Kidney tubule cell (primary cell): ENCODE data around the gene CADPS.

ENCODE experiments used
- DNase-seq: peaks from one replicate; pipeline ENCODE4 v3.0.0-alpha.2; 2018; ENCODE audit warnings: low spot score

Gene CADPS

DNA sequence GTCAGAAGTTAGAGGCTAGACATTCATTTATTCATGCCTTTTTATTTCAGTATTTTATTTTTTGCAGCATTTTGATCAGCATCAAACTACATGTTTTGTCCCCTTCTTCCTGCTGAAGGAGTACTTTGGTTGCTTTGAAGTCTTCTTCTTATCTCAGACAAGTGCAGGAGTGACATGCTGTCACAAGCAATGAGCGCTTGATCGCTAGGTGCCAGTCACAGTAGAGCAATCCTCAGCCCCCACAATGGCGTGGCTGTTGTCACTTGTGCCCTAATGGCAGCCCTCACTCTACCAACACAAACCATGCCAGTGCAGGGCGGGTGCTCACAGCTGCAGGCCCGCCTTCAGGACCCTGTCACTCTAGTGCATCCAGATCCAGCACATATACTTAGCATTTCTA lies 317.2 kb downstream of the CADPS start:
- DNase-seq = no peak

DNA sequence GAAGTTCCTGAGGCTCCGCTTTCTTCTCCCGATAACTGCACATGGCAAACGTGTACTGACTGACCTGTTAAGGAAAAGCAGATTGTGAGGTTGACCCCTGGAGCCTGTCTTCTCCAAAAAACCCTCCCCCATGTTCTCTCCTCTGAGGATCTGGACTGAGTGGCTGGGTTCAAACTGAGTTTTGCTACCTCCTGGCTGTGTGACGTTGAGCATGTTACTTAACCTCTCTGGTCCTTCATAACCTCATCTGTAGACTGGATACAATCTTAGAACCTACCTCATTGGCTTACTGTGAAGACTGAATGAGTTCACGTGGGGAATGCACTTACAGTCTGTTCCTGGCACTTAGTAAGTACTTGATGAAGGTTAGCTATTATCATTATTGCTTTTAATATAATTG lies 317.8 kb downstream of the CADPS start:
- no peak for DNase-seq

DNA sequence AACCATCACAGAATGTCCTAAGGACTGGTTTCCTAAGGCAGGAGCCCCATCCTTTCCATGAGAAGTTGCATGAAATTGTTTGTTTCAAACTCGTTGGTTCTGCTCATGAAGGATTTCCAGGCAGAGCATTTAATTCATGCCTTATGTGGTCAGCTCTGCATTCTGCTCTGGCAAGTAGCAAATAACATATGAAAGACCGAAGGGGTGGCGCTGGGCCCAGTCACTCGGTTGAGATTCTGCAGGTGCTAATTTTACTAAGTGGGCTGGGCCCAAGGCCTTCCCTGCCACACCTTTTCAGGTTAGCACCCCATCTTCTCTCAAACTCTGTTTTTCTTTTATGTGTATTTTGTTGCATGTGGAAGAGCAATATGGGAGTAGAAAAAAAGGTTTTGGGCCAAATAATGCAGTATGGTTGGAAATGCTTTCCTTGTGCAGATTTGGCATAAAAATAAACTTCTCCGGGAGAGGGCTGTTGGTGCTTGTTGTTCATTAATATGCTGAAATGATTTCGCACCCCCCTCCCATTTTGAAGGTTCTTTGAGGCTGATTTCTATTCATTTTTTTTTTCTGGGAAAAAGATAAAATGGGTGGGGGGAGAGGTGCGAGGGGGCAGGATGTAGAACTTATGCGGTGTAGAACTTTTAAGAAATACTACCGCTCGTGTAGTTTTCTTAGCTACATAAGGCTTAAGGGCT lies 318.9 kb downstream of the CADPS start:
- DNase-seq = no peak

DNA sequence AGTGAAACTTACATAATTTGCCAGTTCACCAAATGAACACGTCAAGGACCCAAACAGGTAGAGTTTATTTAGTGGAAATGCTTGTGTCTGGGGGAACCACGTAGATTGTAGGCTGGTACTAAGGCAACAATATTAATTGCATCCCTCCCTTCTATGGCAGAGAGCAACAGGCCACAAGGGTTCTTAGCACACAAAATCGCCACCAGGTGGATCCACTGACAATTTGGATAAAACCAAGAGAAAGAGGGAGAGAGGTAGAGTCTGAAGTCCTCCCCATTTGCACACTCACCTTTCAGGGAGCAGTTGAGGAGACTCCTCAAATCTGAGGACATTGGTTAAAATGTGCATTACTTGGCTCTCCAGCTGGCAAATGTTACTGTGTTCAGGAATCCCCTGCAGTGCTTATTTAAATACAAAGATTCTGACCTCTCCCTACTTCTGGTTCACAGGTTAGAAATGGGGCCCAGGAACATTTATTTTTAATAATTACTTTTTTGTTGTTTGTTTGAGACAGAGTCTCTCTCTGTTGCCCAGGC lies 320.9 kb downstream of the CADPS start:
- DNase-seq = no peak

DNA sequence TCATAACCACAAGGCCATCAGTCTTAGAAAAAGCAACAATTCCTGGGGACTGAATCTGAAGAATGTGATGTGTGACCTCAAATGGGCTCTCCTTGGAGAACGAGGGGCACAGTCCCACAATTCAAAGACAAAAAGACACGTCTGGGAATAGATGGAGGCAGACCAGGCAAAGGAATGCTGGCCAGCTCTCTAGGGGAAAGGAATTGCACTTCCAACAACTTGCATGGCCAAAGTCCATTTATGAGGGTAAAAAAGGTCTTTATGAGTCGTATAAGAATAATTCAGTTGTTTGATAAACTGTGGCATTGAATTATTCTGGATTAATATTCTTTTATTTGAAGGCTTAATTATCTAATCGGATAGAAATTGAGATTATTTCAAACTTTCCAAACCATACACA lies 321.4 kb downstream of the CADPS start:
- no peak for DNase-seq

DNA sequence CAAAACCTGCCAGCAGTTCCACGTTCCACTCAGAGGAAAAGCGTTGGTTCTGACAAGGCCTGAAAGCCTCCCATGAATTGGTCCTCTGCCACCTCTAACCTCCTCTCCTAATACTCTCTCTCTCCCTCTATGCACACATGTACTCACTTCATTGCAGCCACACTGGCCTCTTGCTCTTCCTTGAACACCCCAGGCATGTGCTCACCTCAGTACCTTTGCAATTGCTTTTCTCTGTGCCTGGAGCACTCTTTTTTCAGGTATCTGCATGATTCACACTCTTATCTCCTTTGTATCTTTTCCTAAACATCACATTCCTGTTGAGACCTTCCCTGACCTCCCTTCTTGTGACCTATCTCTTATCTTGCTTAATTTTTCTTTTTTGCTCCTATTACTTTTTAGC lies 323.7 kb downstream of the CADPS start:
- no peak for DNase-seq

DNA sequence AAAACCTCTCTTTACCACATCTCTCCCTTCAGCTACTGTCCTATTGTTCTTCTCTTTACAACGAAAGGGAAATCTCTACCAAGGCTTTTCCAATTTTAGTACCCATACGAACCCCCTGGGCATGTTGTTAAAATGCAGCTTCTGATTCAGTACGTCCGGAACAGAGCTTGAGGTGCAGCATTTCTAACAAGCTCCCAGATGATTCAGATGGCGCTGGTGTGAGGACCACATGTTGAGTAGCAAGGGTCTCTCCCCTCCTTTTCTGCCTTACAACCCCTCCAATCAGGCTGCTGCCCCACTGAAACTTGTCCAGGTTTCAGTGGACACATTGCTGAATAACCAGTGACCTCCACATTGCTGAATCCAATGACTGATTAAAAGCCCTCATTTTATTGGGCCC lies 324.8 kb downstream of the CADPS start:
- DNase-seq = no peak

DNA sequence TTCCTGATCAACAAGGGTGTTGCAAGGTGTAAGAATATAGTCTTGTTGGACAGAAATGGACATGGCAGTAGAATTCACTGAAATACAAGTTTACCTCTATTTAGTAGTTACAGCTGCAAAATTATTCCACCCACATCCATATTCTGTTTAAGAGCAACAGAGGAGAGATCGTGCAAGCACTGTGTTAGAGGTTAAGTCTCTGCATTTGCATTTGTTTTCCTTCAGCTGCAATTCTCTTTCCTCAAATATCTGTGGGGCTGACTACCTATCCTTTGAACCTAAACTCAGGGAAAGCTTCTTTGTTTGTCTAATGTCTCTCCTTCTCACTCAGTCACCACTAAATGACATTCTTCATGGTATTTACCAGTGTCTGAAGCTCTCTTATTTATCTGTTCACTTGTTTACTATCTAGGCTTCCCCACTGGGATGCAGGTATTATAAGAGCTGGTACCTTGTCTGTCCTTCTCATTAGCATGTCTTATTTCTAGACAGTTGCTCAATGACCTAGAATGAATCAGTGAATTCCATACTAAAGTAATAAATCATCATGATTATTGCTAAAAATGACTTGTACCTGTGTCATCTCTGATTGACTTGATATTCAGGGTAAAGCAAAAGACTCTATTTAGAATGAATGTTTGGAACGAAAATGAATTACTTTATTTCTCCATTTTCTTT lies 326.5 kb downstream of the CADPS start:
- no peak for DNase-seq

DNA sequence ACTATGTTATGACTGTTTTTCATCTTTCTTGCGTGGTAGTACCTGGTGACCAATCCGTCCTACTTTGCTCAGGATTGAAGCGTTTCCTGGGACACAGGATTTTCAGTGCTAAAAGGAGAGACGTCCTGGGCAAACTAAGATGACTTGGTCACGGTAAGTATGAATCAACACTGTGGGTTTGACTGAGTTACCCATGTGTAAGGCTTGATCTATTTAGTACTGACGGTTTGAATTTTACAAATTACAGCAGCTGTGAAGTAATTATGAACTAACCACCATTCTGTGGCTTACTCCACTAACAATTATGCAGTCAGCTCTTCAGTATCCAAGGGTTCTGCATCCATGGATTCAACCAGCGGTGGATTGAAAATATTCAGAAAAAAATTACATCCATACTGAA lies 328.9 kb downstream of the CADPS start:
- no peak for DNase-seq

DNA sequence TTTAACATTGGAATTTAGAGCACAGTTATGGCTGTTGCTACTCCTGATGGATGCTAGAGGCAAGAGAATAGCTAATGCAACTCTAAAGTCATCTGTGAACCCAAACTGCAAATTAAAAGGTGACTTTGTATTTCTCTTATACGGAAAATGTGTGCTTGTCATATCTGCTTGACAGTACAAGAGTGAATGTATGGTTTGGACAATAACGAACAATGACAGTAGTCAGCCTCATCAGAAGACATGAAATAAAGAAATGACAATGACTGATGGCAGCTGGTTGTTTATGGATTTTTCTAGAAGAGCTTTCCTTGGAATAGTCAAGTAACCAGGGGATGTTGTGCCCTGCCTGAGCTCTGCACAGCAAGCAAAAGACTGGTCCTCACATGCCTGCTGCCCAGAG lies 333.0 kb downstream of the CADPS start:
- DNase-seq = no peak

DNA sequence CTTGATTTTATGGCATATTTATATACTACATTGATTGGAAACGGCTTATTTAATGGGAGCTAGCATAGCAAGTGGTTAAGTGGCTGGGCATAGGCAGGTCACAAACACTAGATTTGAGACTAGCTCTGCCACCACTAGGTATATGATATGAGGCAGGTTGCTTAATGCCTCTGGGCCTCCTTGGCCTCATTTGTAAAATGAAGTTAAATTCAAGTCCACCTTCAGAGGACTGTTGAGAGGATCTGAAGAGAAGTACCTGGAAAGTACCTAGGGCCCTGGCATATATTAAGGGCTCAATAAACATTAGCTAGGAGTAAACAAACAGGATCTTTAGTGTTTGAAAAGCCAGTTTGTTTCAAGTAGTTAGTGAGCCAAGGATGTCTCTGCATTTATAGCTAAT lies 335.5 kb downstream of the CADPS start:
- no peak for DNase-seq

DNA sequence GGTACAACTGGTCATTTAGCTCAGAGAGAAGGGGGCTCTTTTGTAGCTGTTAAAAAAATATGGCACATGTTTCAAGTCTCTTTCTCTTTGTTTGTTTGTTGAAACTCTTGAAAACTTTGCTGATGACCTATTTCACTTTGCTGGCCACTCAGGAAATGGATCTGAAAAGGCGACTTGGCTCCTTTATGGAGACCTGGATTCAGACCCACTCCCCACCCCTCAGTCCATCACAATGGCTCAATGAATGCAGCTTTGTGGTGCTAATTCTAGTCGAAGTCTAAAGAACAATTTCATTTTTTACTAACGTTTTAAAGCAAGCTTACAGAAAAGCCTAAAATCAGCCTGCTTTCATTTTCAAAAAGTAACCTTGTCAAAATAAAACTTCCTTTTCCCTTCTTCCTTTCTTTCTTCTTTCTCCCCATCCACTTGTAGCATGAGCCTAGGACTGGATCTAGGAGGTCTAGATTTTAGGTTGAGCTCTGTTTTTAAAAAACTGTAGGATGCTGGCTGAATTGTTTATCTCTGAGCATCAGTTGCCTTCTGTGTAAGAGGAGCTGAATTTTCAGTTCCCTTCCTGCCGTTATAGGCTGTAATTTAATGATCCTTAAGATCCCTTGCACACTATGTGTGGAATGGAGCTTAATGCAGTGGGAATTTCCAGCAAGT lies 336.4 kb downstream of the CADPS start:
- no peak for DNase-seq

DNA sequence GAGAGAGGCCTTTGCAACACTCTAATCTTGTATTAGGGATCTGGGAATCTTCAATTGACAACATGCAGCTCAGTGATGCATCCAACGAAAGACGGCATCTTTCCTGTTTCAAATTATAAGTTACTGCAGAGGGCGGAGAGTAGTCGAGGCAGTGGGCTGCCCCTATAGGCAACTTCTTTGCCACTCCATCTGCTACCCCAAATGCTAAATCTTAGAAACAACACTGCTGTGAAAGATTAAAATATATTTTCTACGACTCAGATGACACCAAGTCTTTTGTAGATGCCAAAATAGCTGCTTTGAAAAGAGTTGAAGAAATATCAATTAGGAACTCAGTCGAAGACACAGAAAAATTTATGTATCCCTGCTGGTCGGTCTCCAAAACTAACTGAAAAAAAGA lies 340.9 kb downstream of the CADPS start:
- no peak for DNase-seq

DNA sequence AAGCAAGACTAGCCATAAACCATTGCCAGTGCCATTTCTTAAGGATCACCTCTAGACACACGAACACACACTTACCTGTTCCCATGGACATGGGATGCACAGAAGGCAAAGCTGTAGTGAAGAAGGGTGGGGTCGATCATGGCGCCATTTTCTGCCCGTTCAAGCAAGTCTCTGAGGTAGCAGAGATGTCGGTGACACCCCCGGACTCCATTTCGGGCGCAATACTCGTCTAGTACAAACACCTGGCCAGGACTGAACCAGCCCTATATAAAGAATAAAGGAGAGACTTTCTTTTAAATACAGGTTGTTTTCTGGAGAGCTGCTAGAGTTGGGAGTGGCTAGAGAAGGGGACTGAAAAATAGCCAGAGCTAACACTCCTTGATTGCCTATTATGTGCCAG lies 342.4 kb downstream of the CADPS start:
- DNase-seq = no peak

DNA sequence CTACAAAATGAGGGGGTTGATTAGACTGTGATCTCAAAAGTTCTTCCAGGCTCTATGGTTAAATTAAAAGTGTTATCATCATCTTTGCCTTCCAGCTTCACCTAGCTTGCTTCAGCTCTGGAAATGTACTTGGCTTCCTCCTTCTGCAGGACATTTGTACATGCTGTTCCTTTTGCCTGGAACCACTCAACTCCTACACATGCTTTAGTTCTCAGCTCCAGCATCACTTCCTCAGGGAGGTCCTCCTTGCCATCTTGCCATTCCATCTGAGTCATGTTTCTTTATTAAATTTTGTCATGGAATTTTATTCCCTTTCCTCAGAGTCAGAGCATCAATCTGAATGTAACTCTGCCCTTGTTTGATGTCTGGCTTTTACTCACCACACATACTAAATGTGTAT lies 343.2 kb downstream of the CADPS start:
- DNase-seq = no peak

DNA sequence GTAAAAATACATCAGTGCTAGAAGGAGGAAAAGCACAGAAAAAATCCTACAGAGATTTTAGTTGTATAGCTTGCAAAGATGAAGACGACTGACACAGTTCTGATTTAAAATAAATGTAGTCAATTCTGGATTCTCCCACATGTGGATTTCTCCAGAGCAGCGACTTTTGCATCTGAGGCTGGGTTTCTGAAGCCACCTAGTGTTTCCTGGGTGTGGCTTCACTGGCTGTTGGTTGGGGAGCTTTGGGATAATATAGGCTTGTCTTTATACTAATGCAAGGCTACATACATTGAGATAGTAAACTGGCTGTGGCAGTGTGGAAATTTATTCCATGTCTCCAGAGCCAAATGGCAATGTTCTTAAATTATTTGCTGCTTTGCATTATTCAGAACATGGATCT lies 343.7 kb downstream of the CADPS start:
- DNase-seq = no peak

DNA sequence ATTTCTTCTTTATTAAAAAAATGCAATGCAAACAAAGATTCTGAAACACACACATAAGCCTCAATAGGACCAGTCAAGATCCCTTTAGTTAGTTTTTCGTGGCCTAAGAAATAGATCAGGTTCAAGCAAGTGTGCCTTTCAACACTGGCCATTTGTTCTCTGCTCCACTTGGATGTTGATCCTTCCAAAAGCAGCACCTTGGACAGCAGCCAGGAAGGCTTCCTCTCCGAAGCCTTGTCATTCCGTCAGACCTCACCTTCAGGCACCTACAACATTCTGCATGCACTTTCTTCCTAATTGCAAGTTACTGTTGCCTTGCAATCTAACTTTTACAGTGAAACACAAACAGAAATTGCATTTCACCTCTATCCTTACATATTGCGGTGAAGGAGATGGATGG lies 346.0 kb downstream of the CADPS start:
- peak; percentile 33 for DNase-seq

DNA sequence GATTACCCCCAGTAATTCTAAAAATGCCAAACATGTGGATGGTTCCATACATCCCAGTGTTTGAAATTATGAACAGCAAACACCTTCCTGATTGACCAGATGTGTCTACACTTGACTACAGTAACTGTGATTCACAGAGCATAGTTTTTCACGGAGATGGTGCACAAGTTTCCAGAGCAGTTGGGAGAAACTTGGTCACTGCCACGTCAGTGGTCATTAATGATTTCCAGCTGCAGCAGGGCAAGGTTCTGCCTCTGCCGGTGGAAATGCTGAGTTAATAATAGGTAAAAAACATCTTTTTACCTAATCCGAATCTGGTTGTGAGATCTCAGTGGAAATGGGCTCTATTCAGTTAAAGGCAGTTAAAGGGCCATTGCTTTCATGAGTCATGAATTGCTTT lies 347.7 kb downstream of the CADPS start:
- peak; percentile 14 for DNase-seq

DNA sequence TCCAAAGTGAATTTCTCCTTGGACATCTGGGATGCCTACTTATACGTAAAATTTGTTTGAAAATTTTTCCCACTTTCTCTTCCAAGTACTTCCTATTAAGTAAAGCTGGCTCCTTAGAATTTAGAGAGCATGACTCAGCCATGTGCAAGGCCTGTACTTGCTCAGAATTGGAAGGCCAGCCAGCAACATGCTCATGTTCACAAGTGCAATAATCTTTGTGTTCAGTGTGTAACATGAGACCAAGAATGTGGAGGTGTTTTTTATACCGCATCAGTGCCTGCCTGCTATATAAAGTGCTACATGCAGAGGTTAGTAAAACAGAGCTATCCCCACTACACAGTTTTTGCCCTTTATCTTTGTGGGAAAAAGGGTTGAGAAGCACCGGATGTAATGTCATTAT lies 349.9 kb downstream of the CADPS start:
- DNase-seq = no peak

DNA sequence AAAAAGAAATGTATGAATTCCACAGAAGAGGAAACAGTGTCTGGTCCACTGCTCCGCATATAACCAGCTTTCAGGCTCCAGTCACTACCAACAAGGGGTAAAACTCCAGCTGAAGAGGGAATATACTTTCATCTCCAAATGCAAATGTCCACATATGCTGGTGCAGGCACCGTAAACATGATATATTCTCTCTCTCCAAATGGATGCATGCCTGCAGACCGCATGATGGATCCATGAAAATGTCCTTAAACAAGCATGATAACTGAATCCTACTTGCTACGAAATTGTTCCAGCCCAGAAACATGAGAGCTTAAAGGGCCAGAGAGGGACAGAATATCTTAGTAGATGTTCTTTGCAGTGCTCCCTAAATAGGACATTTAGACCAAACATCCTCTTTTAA lies 351.5 kb downstream of the CADPS start:
- DNase-seq = no peak

DNA sequence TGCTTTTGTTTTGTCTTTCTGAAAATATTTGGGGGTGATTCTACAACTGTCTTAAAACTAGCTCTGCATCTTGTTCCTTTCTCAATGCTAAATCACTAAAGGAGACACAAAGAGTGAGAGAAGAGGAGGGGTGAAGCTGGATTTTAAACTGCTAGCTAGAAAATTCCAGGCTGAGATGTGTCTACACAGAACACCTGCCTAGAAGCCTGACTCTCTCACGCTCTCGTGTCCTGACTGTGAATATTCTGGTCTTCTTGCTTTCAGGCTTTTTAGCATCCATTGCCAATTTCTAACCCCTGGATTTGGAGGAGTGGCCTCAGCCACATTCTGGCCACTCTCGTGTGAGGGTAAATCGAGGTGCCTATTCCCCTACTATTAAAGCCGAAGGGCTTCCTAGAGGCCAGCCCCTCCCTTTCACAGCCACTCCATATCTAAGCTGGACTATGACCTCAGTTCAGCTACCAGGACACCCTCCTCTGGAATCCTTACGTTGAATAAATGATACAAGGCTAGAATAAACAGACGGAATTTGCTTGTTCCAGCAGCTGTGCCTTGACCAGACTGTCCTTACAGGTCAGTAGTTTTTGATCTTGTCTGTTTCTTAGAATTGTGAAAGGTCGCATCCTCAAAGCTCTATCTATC lies 353.6 kb downstream of the CADPS start:
- no peak for DNase-seq

DNA sequence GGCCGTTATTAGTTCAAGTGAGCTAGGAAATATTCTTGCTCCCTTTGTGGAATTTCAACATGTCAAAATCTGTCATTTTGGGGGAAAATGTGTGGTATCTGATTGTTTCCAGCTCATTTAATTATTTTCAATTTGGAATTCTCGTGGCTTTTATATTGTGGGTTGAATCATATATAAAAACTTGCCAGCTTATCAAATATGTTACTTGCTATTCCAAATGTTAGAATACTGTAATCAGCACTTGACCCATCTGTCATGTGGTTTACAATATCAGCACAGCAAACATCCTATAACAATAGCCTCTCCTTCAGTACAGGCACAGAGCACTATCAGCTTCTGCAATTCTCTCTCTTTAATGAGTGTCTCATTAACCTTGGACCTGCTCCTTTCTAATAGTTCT lies 371.7 kb downstream of the CADPS start:
- no peak for DNase-seq
